Spinal cord (tissue), 10 donors: ENCODE measurements around the gene ADCY9. TPM values are rescaled to one million over a fixed set of nuclear protein-coding genes. Genes with fewer than 3 reads are reported as not detected.

ENCODE experiments used
- DNase-seq, 6 donors: peaks; one replicate each; pipeline versions ENCODE4 v3.0.0 to v3.0.0-alpha.2; 2013 to 2015; ENCODE audit warnings: low spot score in 6 of 6, low read depth in 4 of 6
- H3K27ac ChIP-seq: one replicate; pipeline ENCODE4 v1.5.1; 2013; ENCODE audit warnings: low read depth, low read length, control low read depth
- H3K27me3 ChIP-seq: one replicate; pipeline ENCODE4 v1.6.1; 2013; ENCODE audit warnings: low read length; ENCODE audit not compliant: control insufficient read depth, insufficient read depth
- H3K36me3 ChIP-seq: one replicate; pipeline ENCODE4 v1.6.1; 2013; ENCODE audit warnings: low read length; ENCODE audit not compliant: control insufficient read depth, insufficient read depth
- H3K4me1 ChIP-seq: one replicate; pipeline ENCODE4 v1.6.1; 2013; ENCODE audit warnings: low read length; ENCODE audit not compliant: control insufficient read depth, insufficient read depth
- H3K4me3 ChIP-seq: one replicate; pipeline ENCODE4 v1.5.1; 2013; ENCODE audit warnings: low read depth, low read length, control low read depth
- H3K9me3 ChIP-seq: one replicate; pipeline ENCODE4 v1.6.1; 2013; ENCODE audit warnings: low read length; ENCODE audit not compliant: control insufficient read depth, insufficient read depth
- WGBS: methylation state at CpG from one replicate; pipeline ENCODE4 v1.1.5; 2013; ENCODE audit warnings: missing lambda C conversion rate; ENCODE audit not compliant: insufficient coverage; 5-methylcytosine and 5-hydroxymethylcytosine counted together
- polyA plus RNA-seq, 2 donors: library from polyadenylated mRNA; unstranded; fragments of 120-200 nt; gene quantifications; one replicate each; pipeline ENCODE4 v1.2.1, GENCODE V29; 2013; ENCODE audit not compliant: insufficient read length in 2 of 2
- total RNA-seq, 2 donors: library from RNA; depleted of rRNA in 1 of 2; stranded (reverse); fragments of 120-200 nt in 1 of 2; fragments of >200 nt in 1 of 2; gene quantifications; one replicate each; pipeline versions ENCODE4 v1.2.3 to v1.2.4, GENCODE V29; 2013 to 2014
- donor health status: healthy.

The ADCY9 gene
- total and polyA plus RNA-seq, 4 donors, result 12.0 to 13.4 (median 13.0) TPM

DNA sequence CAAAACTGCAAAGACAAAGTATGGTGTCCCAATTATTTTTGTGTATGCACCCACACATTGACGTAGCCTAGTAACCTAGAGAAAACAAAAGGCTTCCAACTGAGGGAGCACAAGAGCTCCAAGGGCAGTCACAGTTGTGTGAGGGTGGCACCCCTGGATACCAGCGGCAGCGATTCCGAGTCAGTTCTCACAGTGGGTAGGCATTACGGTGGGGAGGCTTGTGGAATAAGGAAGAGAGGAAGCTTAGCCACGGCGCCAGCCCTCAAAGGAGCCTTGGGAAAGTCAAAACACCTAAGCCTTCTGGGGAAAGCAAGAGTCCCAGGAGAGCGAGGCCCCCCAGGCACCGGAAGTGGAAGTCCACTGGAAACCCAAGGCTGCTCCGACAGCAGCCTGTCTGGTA lies 31.0 kb upstream of the ADCY9 start:
- DNase-seq, result no peak
- Histone ChIP-seq H3K36me3 (no peaks in the 10 kb centered on the region), H3K27me3 (no peaks in the 10 kb centered on the region), H3K27ac (no peak overlapping the region), H3K9me3 (no peaks in the 10 kb centered on the region), H3K4me1 (no peaks in the 10 kb centered on the region), H3K4me3 (no peak overlapping the region)
- 70% methylated on average over 10 of the region's 10 CpGs for WGBS

DNA sequence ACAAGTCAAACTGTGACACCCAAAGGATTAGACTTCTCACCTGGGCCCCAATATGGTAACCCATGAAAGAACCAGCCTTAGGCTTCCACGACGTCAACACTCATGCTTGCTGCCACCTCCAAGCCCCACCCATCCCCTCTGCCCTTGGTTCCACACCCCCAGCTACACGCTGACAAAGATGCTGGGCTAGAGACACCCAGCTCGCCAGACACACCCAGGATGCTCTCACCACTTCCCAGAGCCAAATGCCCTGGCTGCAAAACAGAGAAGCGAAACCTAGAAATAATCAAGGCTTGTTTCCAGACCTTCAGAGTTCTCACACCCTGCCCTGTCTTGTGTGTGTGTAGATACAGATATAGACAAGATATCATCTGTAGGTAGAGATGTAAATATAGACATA lies 26.0 kb upstream of the ADCY9 start:
- no peaks in the 10 kb centered on the region for H3K9me3 ChIP-seq
- H3K27ac ChIP-seq, result no peak overlapping the region
- H3K4me3 ChIP-seq, result no peak overlapping the region
- no peaks in the 10 kb centered on the region for H3K27me3 ChIP-seq
- no peaks in the 10 kb centered on the region for H3K36me3 ChIP-seq
- no peaks in the 10 kb centered on the region for H3K4me1 ChIP-seq
- no peak for DNase-seq
- WGBS, result 77% methylated on average over 4 of the region's 5 CpGs

- Histone ChIP-seq H3K36me3 (no peaks in the 10 kb centered on the region), H3K27me3 (no peaks in the 10 kb centered on the region), H3K9me3 (no peaks in the 10 kb centered on the region), H3K4me3 (no peak overlapping the region), H3K4me1 (no peaks in the 10 kb centered on the region), H3K27ac (no peak overlapping the region)
- DNase-seq, result no peak
- 95% methylated on average over 7 of the region's 12 CpGs for WGBS
Measured at GRCh38 chr16:4141604-4142003, 25.4 kb upstream of the ADCY9 start.

GRCh38 chr16:4140652-4141051 lies 24.4 kb upstream of the ADCY9 start:
- H3K27me3 ChIP-seq, result no peaks in the 10 kb centered on the region
- peak in 1 of 6 donors; percentile 28 for DNase-seq
- H3K9me3 ChIP-seq, result no peaks in the 10 kb centered on the region
- no peak overlapping the region for H3K4me3 ChIP-seq
- no peaks in the 10 kb centered on the region for H3K36me3 ChIP-seq
- H3K4me1 ChIP-seq, result no peaks in the 10 kb centered on the region
- WGBS, result no CpG with 5 or more reads among the region's 3 CpGs
- H3K27ac ChIP-seq, result no peak overlapping the region

GRCh38 chr16:4139968-4140367 lies 23.7 kb upstream of the ADCY9 start:
- Histone ChIP-seq H3K9me3 (no peaks in the 10 kb centered on the region), H3K4me3 (no peak overlapping the region), H3K27ac (no peak overlapping the region), H3K27me3 (no peaks in the 10 kb centered on the region), H3K36me3 (no peaks in the 10 kb centered on the region), H3K4me1 (no peaks in the 10 kb centered on the region)
- DNase-seq, result no peak

GRCh38 chr16:4138713-4139112 lies 22.5 kb upstream of the ADCY9 start:
- Histone ChIP-seq H3K27me3 (no peaks in the 10 kb centered on the region), H3K4me3 (no peak overlapping the region), H3K9me3 (no peaks in the 10 kb centered on the region), H3K4me1 (no peaks in the 10 kb centered on the region), H3K36me3 (no peaks in the 10 kb centered on the region), H3K27ac (no peak overlapping the region)
- 90% methylated on average over 4 of the region's 6 CpGs for WGBS
- no peak for DNase-seq

- 100% methylated on average over 1 of the region's 3 CpGs for WGBS
- DNase-seq, result no peak
Measured at GRCh38 chr16:4137438-4137837, 21.2 kb upstream of the ADCY9 start.

GRCh38 chr16:4136229-4136813 lies 20.1 kb upstream of the ADCY9 start:
- DNase-seq, result no peak
- H3K9me3 ChIP-seq, result no peaks in the 10 kb centered on the region
- no peak overlapping the region for H3K27ac ChIP-seq
- H3K27me3 ChIP-seq, result no peaks in the 10 kb centered on the region
- WGBS, result 62% methylated on average over 9 of the region's 9 CpGs
- peaks cover 3% of the 10 kb centered on the region for H3K4me1 ChIP-seq
- no peaks in the 10 kb centered on the region for H3K36me3 ChIP-seq
- no peak overlapping the region for H3K4me3 ChIP-seq

More at GRCh38 chr16:4137438-4137837, 21.2 kb upstream of the ADCY9 start:
- H3K9me3 ChIP-seq, result no peaks in the 10 kb centered on the region
- no peak overlapping the region for H3K27ac ChIP-seq
- no peaks in the 10 kb centered on the region for H3K27me3 ChIP-seq
- H3K36me3 ChIP-seq, result no peaks in the 10 kb centered on the region
- H3K4me1 ChIP-seq, result no peaks in the 10 kb centered on the region
- no peak overlapping the region for H3K4me3 ChIP-seq

GRCh38 chr16:4135537-4135936 lies 19.3 kb upstream of the ADCY9 start:
- no peaks in the 10 kb centered on the region for H3K9me3 ChIP-seq
- H3K27ac ChIP-seq, result no peak overlapping the region
- H3K4me1 ChIP-seq, result peaks cover 3% of the 10 kb centered on the region
- no CpG with 5 or more reads among the region's 1 CpG for WGBS
- no peaks in the 10 kb centered on the region for H3K27me3 ChIP-seq
- no peaks in the 10 kb centered on the region for H3K36me3 ChIP-seq
- no peak for DNase-seq
- H3K4me3 ChIP-seq, result no peak overlapping the region

- Histone ChIP-seq H3K9me3 (no peaks in the 10 kb centered on the region), H3K27me3 (no peaks in the 10 kb centered on the region), H3K4me1 (peaks cover 3% of the 10 kb centered on the region), H3K4me3 (no peak overlapping the region), H3K27ac (no peak overlapping the region), H3K36me3 (no peaks in the 10 kb centered on the region)
- no peak for DNase-seq
- 62% methylated on average over 9 of the region's 10 CpGs for WGBS
Measured at GRCh38 chr16:4133897-4134372, 17.7 kb upstream of the ADCY9 start.
